H1 (cell line): Measurements from ENCODE around the gene TRAF3IP3. TPM values are rescaled to one million over a fixed set of nuclear protein-coding genes. Genes with fewer than 3 reads are reported as not detected.

Experiments
- CTCF ChIA-PET: fragments of 300-600 bp; sonication (Branson Sonifier 250); formaldehyde crosslinking; loops from one replicate; lab custom pipeline; 2021; ENCODE audit not compliant: partially characterized antibody; lab: Charles Lee
- POLR2A ChIA-PET: fragments of 300-600 bp; sonication (Branson Sonifier 250); formaldehyde crosslinking; loops from one replicate; lab custom pipeline; 2021; ENCODE audit warnings: inconsistent platforms; ENCODE audit not compliant: partially characterized antibody; lab: Charles Lee
- DNase-seq, 2 experiments: peaks; one replicate each; pipeline versions ENCODE4 v3.0.0 to v3.0.0-alpha.2; 2010 to 2022; ENCODE audit warnings: low spot score in 2 of 2, low read depth in 1 of 2, mixed read lengths in 1 of 2
- FAIRE-seq: peaks from 2 replicates; lab custom pipeline; 2011; peaks lifted over from hg19 to GRCh38; lab: Jason Lieb, UNC
- H2AFZ ChIP-seq: 2 replicates; pipeline ENCODE4 v1.8.1; 2012; ENCODE audit warnings: low read length, inconsistent platforms
- H2AK5ac ChIP-seq: 2 replicates; pipeline ENCODE4 v1.6.1; 2013; ENCODE audit warnings: low read depth, low read length
- H2BK120ac ChIP-seq: replicated peaks from 2 replicates; pipeline ENCODE3; 2013; ENCODE audit warnings: low read depth, low read length, inconsistent platforms
- H2BK12ac ChIP-seq: 2 replicates; pipeline ENCODE4 v1.6.1; 2013; ENCODE audit warnings: low read depth, low read length
- H2BK15ac ChIP-seq: 2 replicates; pipeline ENCODE4 v1.6.1; 2013; ENCODE audit warnings: low read length
- H2BK20ac ChIP-seq: 2 replicates; pipeline ENCODE4 v1.6.1; 2013; ENCODE audit warnings: low read length
- H2BK5ac ChIP-seq: 2 replicates; pipeline ENCODE4 v1.6.1; 2013; ENCODE audit warnings: low read depth, low read length
- H3K14ac ChIP-seq: 2 replicates; pipeline ENCODE4 v1.6.1; 2013; ENCODE audit warnings: inconsistent platforms; ENCODE audit not compliant: insufficient read length
- H3K18ac ChIP-seq: 2 replicates; pipeline ENCODE4 v1.6.1; 2013; ENCODE audit warnings: low read length; ENCODE audit errors: extremely low read depth
- H3K23ac ChIP-seq: 2 replicates; pipeline ENCODE4 v1.6.1; 2013; ENCODE audit warnings: inconsistent platforms; ENCODE audit not compliant: insufficient read length
- H3K23me2 ChIP-seq: 2 replicates; pipeline ENCODE4 v1.6.1; 2013; ENCODE audit warnings: low read depth, low read length
- H3K27ac ChIP-seq: 2 replicates; pipeline ENCODE4 v1.6.1; 2011; ENCODE audit warnings: low read depth, low read length, inconsistent platforms
- H3K27me3 ChIP-seq, 4 experiments: replicated peaks in 1 of 4; 1 replicate in 1 of 4; 2 replicates in 3 of 4; pipeline versions ENCODE4 v1.6.1 to v1.8.1; 2011 to 2013; ENCODE audit warnings: low read length in 3 of 4, mild to moderate bottlenecking in 3 of 4, inconsistent platforms in 2 of 4, mixed read lengths in 2 of 4, moderate library complexity in 1 of 4; ENCODE audit not compliant: control insufficient read depth in 3 of 4, insufficient read depth in 3 of 4; ENCODE audit errors: extremely low read depth in 1 of 4
- H3K36me3 ChIP-seq, 4 experiments: 2 replicates each; pipeline versions ENCODE4 v1.6.1 to v1.8.1; 2011 to 2013; ENCODE audit warnings: mild to moderate bottlenecking in 4 of 4, low read length in 3 of 4, moderate library complexity in 2 of 4, control low read depth in 1 of 4, inconsistent platforms in 1 of 4; ENCODE audit not compliant: insufficient read depth in 4 of 4, control insufficient read depth in 2 of 4
- H3K4ac ChIP-seq: replicated peaks from 2 replicates; pipeline ENCODE3; 2013; ENCODE audit warnings: low read length, low read depth, mixed read lengths, inconsistent platforms; ENCODE audit not compliant: insufficient read length
- H3K4me1 ChIP-seq, 4 experiments: replicated peaks in 1 of 4; 1 replicate in 1 of 4; 2 replicates in 3 of 4; pipeline versions ENCODE4 v1.6.1 to v1.8.1; 2011 to 2013; ENCODE audit warnings: low read length in 3 of 4, inconsistent platforms in 2 of 4, mixed read lengths in 1 of 4; ENCODE audit not compliant: insufficient read depth in 4 of 4, control insufficient read depth in 3 of 4
- H3K4me2 ChIP-seq, 2 experiments: 2 replicates each; pipeline versions ENCODE4 v1.6.1 to v1.8.1; 2011 to 2013; ENCODE audit warnings: low read depth in 2 of 2, low read length in 2 of 2, control low read depth in 1 of 2, inconsistent platforms in 1 of 2, mild to moderate bottlenecking in 1 of 2; ENCODE audit not compliant: insufficient read depth in 1 of 2
- H3K4me3 ChIP-seq, 4 experiments: fragments of 200-600, 300-600 bp in 1 of 4; sonication (generic), shearing (Covaris generic), sonication (Bioruptor Twin) in 1 of 4; 2 replicates each; pipeline versions ENCODE4 v1.5.1 to v1.8.1; 2011 to 2016; ENCODE audit warnings: low read length in 4 of 4, low read depth in 3 of 4, control low read depth in 2 of 4, inconsistent platforms in 2 of 4, mild to moderate bottlenecking in 2 of 4, mixed read lengths in 1 of 4, moderate library complexity in 1 of 4; ENCODE audit not compliant: insufficient read depth in 2 of 4; ENCODE audit errors: extremely low read depth in 1 of 4
- H3K56ac ChIP-seq: replicated peaks from 2 replicates; pipeline ENCODE3; 2013; ENCODE audit warnings: low read depth, mild to moderate bottlenecking, mixed read lengths, low read length, inconsistent platforms; ENCODE audit not compliant: insufficient read length
- H3K79me1 ChIP-seq: 2 replicates; pipeline ENCODE4 v1.6.1; 2013; ENCODE audit warnings: low read depth, low read length, control low read depth
- H3K79me2 ChIP-seq, 2 experiments: 2 replicates each; pipeline versions ENCODE4 v1.6.1 to v1.8.1; 2012 to 2013; ENCODE audit warnings: low read length in 2 of 2, mild to moderate bottlenecking in 2 of 2, inconsistent platforms in 1 of 2; ENCODE audit not compliant: insufficient read depth in 2 of 2, control insufficient read depth in 1 of 2
- H3K9ac ChIP-seq, 4 experiments: replicated peaks in 1 of 4; 1 replicate in 1 of 4; 2 replicates in 3 of 4; pipeline versions ENCODE4 v1.6.1 to v1.8.1; 2011 to 2013; ENCODE audit warnings: low read depth in 3 of 4, low read length in 3 of 4, control low read depth in 2 of 4, mild to moderate bottlenecking in 2 of 4, moderate library complexity in 2 of 4, inconsistent platforms in 1 of 4; ENCODE audit errors: extremely low read depth in 1 of 4
- H3K9me3 ChIP-seq, 2 experiments: 2 replicates each; pipeline versions ENCODE4 v1.6.1 to v1.8.1; 2012 to 2013; ENCODE audit warnings: mild to moderate bottlenecking in 2 of 2, moderate library complexity in 2 of 2, control low read depth in 1 of 2, inconsistent platforms in 1 of 2, low read depth in 1 of 2, low read length in 1 of 2, mixed read lengths in 1 of 2; ENCODE audit not compliant: insufficient read depth in 2 of 2
- H4K20me1 ChIP-seq, 2 experiments: replicated peaks in 1 of 2; 2 replicates each; pipeline versions ENCODE3 to v1.8.1; 2011 to 2013; ENCODE audit warnings: inconsistent platforms in 2 of 2, low read length in 2 of 2, mild to moderate bottlenecking in 1 of 2; ENCODE audit not compliant: insufficient read depth in 2 of 2, control insufficient read depth in 1 of 2
- H4K5ac ChIP-seq: 2 replicates; pipeline ENCODE4 v1.6.1; 2013; ENCODE audit warnings: low read length, low read depth, mixed read lengths, inconsistent platforms; ENCODE audit not compliant: insufficient read length
- H4K8ac ChIP-seq: 2 replicates; pipeline ENCODE4 v1.8.0; 2013; ENCODE audit warnings: mild to moderate bottlenecking, moderate library complexity, low read length, inconsistent platforms; ENCODE audit not compliant: insufficient read depth; ENCODE audit errors: extremely low read depth
- H4K91ac ChIP-seq: replicated peaks from 2 replicates; pipeline ENCODE3; 2013; ENCODE audit warnings: low read length, mixed read lengths, inconsistent platforms; ENCODE audit not compliant: insufficient read length
- CEBPB ChIP-seq: IDR thresholded peaks from 2 replicates; pipeline ENCODE4 v1.6.1; 2012; ENCODE audit warnings: low read depth, low read length
- EZH2 ChIP-seq: fragments of 200-600 bp; sonication (generic); IDR thresholded peaks from 2 replicates; pipeline ENCODE4 v1.7.1; 2012; ENCODE audit warnings: low read depth, mild to moderate bottlenecking, moderate library complexity, low read length, inconsistent platforms; ENCODE audit not compliant: severe bottlenecking
- GABPA ChIP-seq: IDR thresholded peaks from 2 replicates; pipeline ENCODE4 v1.6.1; 2011; ENCODE audit warnings: mild to moderate bottlenecking, low read length, moderate library complexity, borderline replicate concordance; ENCODE audit not compliant: insufficient read depth
- HDAC6 ChIP-seq: IDR thresholded peaks from one replicate; pipeline ENCODE4 v1.7.1; 2012; ENCODE audit warnings: low read depth, mild to moderate bottlenecking, inconsistent platforms, low read length, moderate library complexity
- KDM4A ChIP-seq: IDR thresholded peaks from one replicate; pipeline ENCODE4 v1.7.1; 2012; ENCODE audit warnings: low read depth, mild to moderate bottlenecking, moderate library complexity, low read length, inconsistent platforms; ENCODE audit not compliant: severe bottlenecking
- KDM5A ChIP-seq: fragments of 200-600 bp; IDR thresholded peaks from 2 replicates; pipeline ENCODE4 v1.7.1; 2012; ENCODE audit warnings: mild to moderate bottlenecking, low read length, inconsistent platforms, mixed read lengths
- MAFK ChIP-seq: IDR thresholded peaks from 2 replicates; pipeline ENCODE4 v1.6.1; 2012; ENCODE audit warnings: low read depth, mild to moderate bottlenecking, improper control_type of control experiment, low read length
- NANOG ChIP-seq: IDR thresholded peaks from 2 replicates; pipeline ENCODE4 v1.6.1; 2011; ENCODE audit warnings: low read length, low read depth, mild to moderate bottlenecking, inconsistent platforms; ENCODE audit not compliant: insufficient read depth, poor library complexity, severe bottlenecking
- RAD21 ChIP-seq, 2 experiments: IDR thresholded peaks in 1 of 2; conservative IDR thresholded peaks in 1 of 2; 2 replicates each; pipeline ENCODE4 v1.6.1; 2011; ENCODE audit warnings: low read depth in 2 of 2, low read length in 2 of 2, improper control_type of control experiment in 1 of 2, inconsistent platforms in 1 of 2, mild to moderate bottlenecking in 1 of 2, moderate library complexity in 1 of 2
- SP4 ChIP-seq: IDR thresholded peaks from 2 replicates; pipeline ENCODE4 v1.6.1; 2012; ENCODE audit warnings: low read length, inconsistent platforms
- TBP ChIP-seq: IDR thresholded peaks from 2 replicates; pipeline ENCODE4 v1.6.1; 2011; ENCODE audit warnings: low read depth, low read length, improper control_type of control experiment
- TCF12 ChIP-seq: IDR thresholded peaks from 2 replicates; pipeline ENCODE4 v1.6.1; 2011; ENCODE audit warnings: low read depth, mild to moderate bottlenecking, low read length
- YY1 ChIP-seq: IDR thresholded peaks from 2 replicates; pipeline ENCODE4 v1.6.1; 2011; ENCODE audit warnings: low read depth, mild to moderate bottlenecking, low read length
- WGBS, 2 experiments: shearing (Covaris generic) in 1 of 2; methylation state at CpG; one replicate each; pipeline versions ENCODE4 v1.1.6 to v1.1.7; 2013 to 2015; ENCODE audit warnings: low lambda C conversion rate in 2 of 2, mixed read lengths in 2 of 2, inconsistent platforms in 1 of 2, low coverage in 1 of 2, missing lambda C conversion rate in 1 of 2; ENCODE audit not compliant: insufficient replicate concordance in 2 of 2, insufficient coverage in 1 of 2, insufficient read length in 1 of 2; ENCODE audit errors: extremely low coverage in 1 of 2, missing lambda C conversion rate in 1 of 2; 5-methylcytosine and 5-hydroxymethylcytosine counted together
- polyA plus RNA-seq, 7 experiments: library from polyadenylated mRNA; depleted of rRNA in 3 of 7; stranded (reverse) in 5 of 7; unstranded in 2 of 7; fragments of >200 nt in 5 of 7; fragments of 200-250 nt in 2 of 7; gene quantifications; 1 replicate in 5 of 7; 2 replicates in 1 of 7; 4 replicates in 1 of 7; pipeline versions ENCODE4 v1.2.1 to v1.2.3, GENCODE V29; 2011 to 2013; ENCODE audit warnings: missing spikeins in 2 of 7, mixed read lengths in 2 of 7
- total RNA-seq: library from RNA; stranded (reverse); fragmentation: NEBNext Ultra II Directional; extraction: Animal tissue kit (Norgen Biotek cat#: 25700); gene quantifications from 2 replicates; pipeline ENCODE4 v1.2.1, GENCODE V29; 2021
- TF ChIP-seq, protein P1 (sequence below): IDR thresholded peaks from 2 replicates; pipeline ENCODE4 v1.6.1; 2011; ENCODE audit warnings: low read depth, mild to moderate bottlenecking, low read length; ENCODE audit not compliant: insufficient read depth

Gene TRAF3IP3
- total and polyA plus RNA-seq, 2 of the 8 experiments (the other 6 are each of a cell fraction or from before 2014, with no cell fraction given), result not detected

DNA sequence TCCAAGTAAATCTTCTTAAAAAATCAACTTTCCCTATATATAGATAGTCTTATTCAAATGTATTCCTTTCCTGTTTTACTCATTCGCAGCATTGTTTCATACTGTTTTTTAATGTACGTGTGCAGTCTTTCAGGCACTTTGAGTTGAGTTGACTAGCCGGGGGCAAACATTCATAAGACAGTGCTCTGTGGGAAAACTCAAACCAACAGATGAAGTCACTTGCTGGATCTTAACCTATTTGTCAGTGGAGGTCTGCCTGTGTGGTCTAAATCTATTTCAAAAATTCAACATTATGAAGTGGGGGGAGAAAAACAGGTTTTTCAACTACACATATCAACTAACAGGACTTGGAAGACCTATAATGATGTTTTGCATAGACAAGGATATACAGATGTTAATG lies 45.0 kb upstream of the TRAF3IP3 start:
- Histone ChIP-seq H3K9ac (no peak overlapping the region), H4K91ac (no peak overlapping the region), H3K14ac (no peak overlapping the region), H3K79me1 (no peaks in the 10 kb centered on the region), H3K56ac (no peak overlapping the region), H3K18ac (no peak overlapping the region), H2BK5ac (no peak overlapping the region), H3K4me3 (no peak overlapping the region), H2AK5ac (no peak overlapping the region), H2BK20ac (no peak overlapping the region), H3K4me2 (no peak overlapping the region), H3K4ac (no peak overlapping the region), H4K20me1 (no peaks in the 10 kb centered on the region), H2AFZ (no peak overlapping the region), H3K79me2 (no peaks in the 10 kb centered on the region), H4K8ac (no peak overlapping the region), H3K9me3 (no peaks in the 10 kb centered on the region), H3K27me3 (peaks cover 0 to under 1% (median 0%) of the 10 kb centered on the region in 4 experiments; a peak in 2 of 7 replicates), H2BK12ac (no peak overlapping the region), H3K23ac (no peak overlapping the region), H3K36me3 (no peaks in the 10 kb centered on the region), H3K27ac (no peak overlapping the region), H4K5ac (no peak overlapping the region), H2BK15ac (no peak overlapping the region), H3K4me1 (no peaks in the 10 kb centered on the region), H2BK120ac (no peak overlapping the region), H3K23me2 (no peaks in the 10 kb centered on the region; the same call in 1 of the 2 replicates)
- ChIA-PET CTCF (interaction anchor here (0.7 to 1.0 kb wide), 2 partner anchors 17 to 134 kb away, joined by 3 read pairs; no protein-coding TSS in a partner anchor), POLR2A (no interaction called here)
- 88% methylated on average over 3 of the region's 3 CpGs; no CpG with 5 or more reads in 1 of the 2 experiments for whole genome bisulfite sequencing, 2 experiments
- no peak for FAIRE-seq
- DNase-seq, result no peak
- no peak for TF ChIP-seq HDAC6
- no peak for TF ChIP-seq YY1
- TF ChIP-seq KDM5A, result no peak
- no peak for TF ChIP-seq SP4
- TF ChIP-seq NANOG, result no peak
- no peak for TF ChIP-seq KDM4A
- TF ChIP-seq MAFK, result no peak
- no peak for TF ChIP-seq CEBPB
- TF ChIP-seq GABPA, result no peak
- no peak for TF ChIP-seq TCF12
- TF ChIP-seq RAD21 (IDR thresholded peaks at IDR 0.05 in 1 of 2, conservative IDR thresholded peaks at IDR 0.05 in 1 of 2; ENCODE audit: low read depth in 2 of 2, low read length in 2 of 2), result no peak
- no peak for TF ChIP-seq TBP
- TF ChIP-seq, protein P1, sequence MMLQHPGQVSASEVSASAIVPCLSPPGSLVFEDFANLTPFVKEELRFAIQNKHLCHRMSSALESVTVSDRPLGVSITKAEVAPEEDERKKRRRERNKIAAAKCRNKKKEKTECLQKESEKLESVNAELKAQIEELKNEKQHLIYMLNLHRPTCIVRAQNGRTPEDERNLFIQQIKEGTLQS, result no peak
- TF ChIP-seq EZH2, result no peak
